22Rv1 (cell line): ENCODE results near the gene SLC13A2.

Experiments used
- ZFX ChIP-seq: fragments of 450-650 bp; IDR thresholded peaks from 2 replicates; pipeline ENCODE4 v1.6.1; 2017; ENCODE audit warnings: antibody characterized with exemption, borderline replicate concordance
- TF ChIP-seq, protein P1 (sequence below): fragments of 450-650 bp; IDR thresholded peaks from 2 replicates; pipeline ENCODE4 v1.5.1; 2017; ENCODE audit warnings: mild to moderate bottlenecking

DNA sequence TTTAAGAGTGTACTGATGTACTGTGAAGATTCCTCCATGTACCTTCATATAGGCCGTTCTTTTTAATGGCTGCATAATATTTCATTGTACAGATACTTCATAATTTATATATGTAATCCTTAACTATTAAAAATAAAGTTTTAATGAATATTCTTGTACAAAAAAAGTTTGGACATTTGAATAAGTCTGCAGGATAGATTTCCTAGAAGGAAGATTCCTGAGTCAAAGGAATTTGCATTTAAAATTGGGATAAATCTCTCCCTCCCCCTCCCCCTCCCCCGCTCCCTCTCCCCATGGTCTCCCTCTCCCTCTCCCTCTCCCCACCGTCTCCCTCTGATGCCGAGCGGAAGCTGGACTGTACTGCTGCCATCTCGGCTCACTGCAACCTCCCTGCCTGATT is 15.6 kb upstream of the SLC13A2 start:
- TF ChIP-seq, protein P1, sequence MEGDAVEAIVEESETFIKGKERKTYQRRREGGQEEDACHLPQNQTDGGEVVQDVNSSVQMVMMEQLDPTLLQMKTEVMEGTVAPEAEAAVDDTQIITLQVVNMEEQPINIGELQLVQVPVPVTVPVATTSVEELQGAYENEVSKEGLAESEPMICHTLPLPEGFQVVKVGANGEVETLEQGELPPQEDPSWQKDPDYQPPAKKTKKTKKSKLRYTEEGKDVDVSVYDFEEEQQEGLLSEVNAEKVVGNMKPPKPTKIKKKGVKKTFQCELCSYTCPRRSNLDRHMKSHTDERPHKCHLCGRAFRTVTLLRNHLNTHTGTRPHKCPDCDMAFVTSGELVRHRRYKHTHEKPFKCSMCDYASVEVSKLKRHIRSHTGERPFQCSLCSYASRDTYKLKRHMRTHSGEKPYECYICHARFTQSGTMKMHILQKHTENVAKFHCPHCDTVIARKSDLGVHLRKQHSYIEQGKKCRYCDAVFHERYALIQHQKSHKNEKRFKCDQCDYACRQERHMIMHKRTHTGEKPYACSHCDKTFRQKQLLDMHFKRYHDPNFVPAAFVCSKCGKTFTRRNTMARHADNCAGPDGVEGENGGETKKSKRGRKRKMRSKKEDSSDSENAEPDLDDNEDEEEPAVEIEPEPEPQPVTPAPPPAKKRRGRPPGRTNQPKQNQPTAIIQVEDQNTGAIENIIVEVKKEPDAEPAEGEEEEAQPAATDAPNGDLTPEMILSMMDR: no peak
- no peak for TF ChIP-seq ZFX
